A673 (cell line): ENCODE results near the gene IGF2R. TPM values are rescaled to one million over a fixed set of nuclear protein-coding genes. Genes with fewer than 3 reads are reported as not detected.

ENCODE experiments used
- BruUV-seq: library from RNA; stranded (reverse); fragments of 400-500 nt; replicated peaks from 2 replicates; lab custom pipeline; 2021; lab: Mats Ljungman, UMichigan
- CTCF ChIA-PET: fragments of 300-600 bp; sonication (Branson Sonifier 250); formaldehyde crosslinking; loops from one replicate; lab custom pipeline; 2022; ENCODE audit warnings: antibody characterized with exemption; lab: Charles Lee
- POLR2A ChIA-PET: fragments of 300-600 bp; sonication (Branson Sonifier 250); formaldehyde crosslinking; loops from one replicate; lab custom pipeline; 2022; ENCODE audit warnings: antibody characterized with exemption; ENCODE audit not compliant: low non-redundant PET; lab: Charles Lee
- DNase-seq: peaks from one replicate; pipeline ENCODE4 v3.0.0-alpha.2; 2015; ENCODE audit warnings: low spot score
- H3K27ac ChIP-seq: fragments of 200-600 bp; sonication (generic); 2 replicates; pipeline ENCODE4 v1.5.1; 2016; ENCODE audit warnings: mixed run types, low read depth, mild to moderate bottlenecking, mixed read lengths, antibody characterized with exemption, low read length; ENCODE audit not compliant: poor library complexity, severe bottlenecking
- H3K27me3 ChIP-seq: fragments of 200-600 bp; sonication (generic); replicated peaks from 2 replicates; pipeline ENCODE4 v1.6.1; 2017; ENCODE audit warnings: mixed run types, low read depth, mild to moderate bottlenecking, mixed read lengths, antibody characterized with exemption, low read length; ENCODE audit not compliant: insufficient read depth, poor library complexity
- H3K36me3 ChIP-seq: fragments of 200-600 bp; sonication (generic); 2 replicates; pipeline ENCODE4 v1.6.1; 2016; ENCODE audit warnings: mixed run types, mild to moderate bottlenecking, mixed read lengths, antibody characterized with exemption, low read length; ENCODE audit not compliant: insufficient read depth, poor library complexity, severe bottlenecking
- H3K4me1 ChIP-seq: fragments of 200-600 bp; sonication (generic); 2 replicates; pipeline ENCODE4 v1.6.1; 2017; ENCODE audit warnings: mixed run types, mild to moderate bottlenecking, mixed read lengths, antibody characterized with exemption, low read length; ENCODE audit not compliant: insufficient read depth, poor library complexity, severe bottlenecking
- H3K4me3 ChIP-seq: fragments of 200-600 bp; sonication (generic); 2 replicates; pipeline ENCODE4 v1.5.1; 2016; ENCODE audit warnings: low read depth, mixed run types, mild to moderate bottlenecking, mixed read lengths, low read length; ENCODE audit not compliant: poor library complexity, severe bottlenecking
- H3K9me3 ChIP-seq: fragments of 200-600 bp; sonication (generic); 2 replicates; pipeline ENCODE4 v1.6.1; 2016; ENCODE audit warnings: mixed run types, low read depth, mild to moderate bottlenecking, mixed read lengths, antibody characterized with exemption, low read length; ENCODE audit not compliant: poor library complexity, severe bottlenecking
- EZH2 ChIP-seq: fragments of 200-600 bp; sonication (generic); IDR thresholded peaks from 2 replicates; pipeline ENCODE4 v1.6.1; 2017; ENCODE audit warnings: borderline replicate concordance, low read depth, mild to moderate bottlenecking, mixed read lengths, antibody characterized with exemption, low read length; ENCODE audit not compliant: poor library complexity, severe bottlenecking
- intact Hi-C: fragments of 100-400 bp; cut with micrococcal nuclease; formaldehyde crosslinking; loops from one replicate; pipeline ENCODE4 v1.10.0; 2022; ENCODE audit not compliant: unreplicated experiment
- total RNA-seq: library from RNA; stranded (reverse); gene quantifications from 2 replicates; pipeline ENCODE4 v1.2.3, GENCODE V29; 2021
- TF ChIP-seq, protein P1 (sequence below): fragments of 300-800, 200-600 bp; sonication (generic); conservative IDR thresholded peaks from 2 replicates; pipeline ENCODE4 v1.5.1; 2017; ENCODE audit warnings: low read depth, mild to moderate bottlenecking, antibody characterized with exemption, low read length, moderate library complexity, mixed read lengths

IGF2R gene
- total RNA-seq, 1 experiment from 2014 or later: 67.4 TPM

DNA sequence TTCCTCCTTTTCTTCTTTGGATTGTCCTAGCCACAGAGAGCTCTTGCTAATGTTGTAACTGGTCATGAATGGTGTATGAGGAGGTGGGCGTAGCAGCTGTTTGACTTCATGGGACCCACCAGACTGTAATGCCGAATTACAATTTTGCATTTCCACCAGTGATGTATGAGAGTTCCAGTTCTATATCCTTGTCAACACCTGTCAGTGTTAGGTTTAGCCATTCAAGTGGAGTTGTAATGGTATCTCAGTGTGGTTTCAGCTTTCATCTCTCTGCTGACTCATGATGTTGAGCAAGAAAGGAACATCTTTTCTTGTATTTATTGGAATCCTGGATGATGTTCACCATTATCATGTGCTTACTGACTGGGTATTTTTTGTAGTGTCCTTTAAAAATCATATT is 5.1 kb downstream of the IGF2R start:
- TF ChIP-seq EZH2: no peak
- TF ChIP-seq, protein P1, sequence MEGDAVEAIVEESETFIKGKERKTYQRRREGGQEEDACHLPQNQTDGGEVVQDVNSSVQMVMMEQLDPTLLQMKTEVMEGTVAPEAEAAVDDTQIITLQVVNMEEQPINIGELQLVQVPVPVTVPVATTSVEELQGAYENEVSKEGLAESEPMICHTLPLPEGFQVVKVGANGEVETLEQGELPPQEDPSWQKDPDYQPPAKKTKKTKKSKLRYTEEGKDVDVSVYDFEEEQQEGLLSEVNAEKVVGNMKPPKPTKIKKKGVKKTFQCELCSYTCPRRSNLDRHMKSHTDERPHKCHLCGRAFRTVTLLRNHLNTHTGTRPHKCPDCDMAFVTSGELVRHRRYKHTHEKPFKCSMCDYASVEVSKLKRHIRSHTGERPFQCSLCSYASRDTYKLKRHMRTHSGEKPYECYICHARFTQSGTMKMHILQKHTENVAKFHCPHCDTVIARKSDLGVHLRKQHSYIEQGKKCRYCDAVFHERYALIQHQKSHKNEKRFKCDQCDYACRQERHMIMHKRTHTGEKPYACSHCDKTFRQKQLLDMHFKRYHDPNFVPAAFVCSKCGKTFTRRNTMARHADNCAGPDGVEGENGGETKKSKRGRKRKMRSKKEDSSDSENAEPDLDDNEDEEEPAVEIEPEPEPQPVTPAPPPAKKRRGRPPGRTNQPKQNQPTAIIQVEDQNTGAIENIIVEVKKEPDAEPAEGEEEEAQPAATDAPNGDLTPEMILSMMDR: no peak
- ChIA-PET POLR2A (no interaction called here), CTCF (no interaction called here)
- Histone ChIP-seq H3K27ac (no peak overlapping the region), H3K27me3 (no peaks in the 10 kb centered on the region), H3K36me3 (no peaks in the 10 kb centered on the region), H3K4me1 (peaks cover 72% of the 10 kb centered on the region), H3K4me3 (no peak overlapping the region), H3K9me3 (no peaks in the 10 kb centered on the region)
- intact Hi-C loops: no loop called here
- DNase-seq: peak; percentile 45
- no TSS peak for BruUV-seq

- H3K9me3 ChIP-seq: no peaks in the 10 kb centered on the region
- no peak overlapping the region for H3K4me3 ChIP-seq
- DNase-seq: no peak
- intact Hi-C loops: no loop called here
- POLR2A ChIA-PET: no interaction called here
- no peaks in the 10 kb centered on the region for H3K36me3 ChIP-seq
- H3K27ac ChIP-seq: no peak overlapping the region
- TF ChIP-seq, protein P1: no peak
- TF ChIP-seq EZH2: no peak
- BruUV-seq: no TSS peak
- CTCF ChIA-PET: no interaction called here
- peaks cover 79% of the 10 kb centered on the region for H3K4me1 ChIP-seq
- no peaks in the 10 kb centered on the region for H3K27me3 ChIP-seq
Measured at GRCh38 chr6:159974932-159975331, 6.0 kb downstream of the IGF2R start.

- ChIA-PET POLR2A (no interaction called here), CTCF (no interaction called here)
- H3K36me3 ChIP-seq: no peaks in the 10 kb centered on the region
- TF ChIP-seq EZH2: no peak
- H3K27me3 ChIP-seq: no peaks in the 10 kb centered on the region
- no peak for DNase-seq
- H3K9me3 ChIP-seq: no peaks in the 10 kb centered on the region
- peak overlapping the region; percentile 43 for H3K27ac ChIP-seq
- no TSS peak for BruUV-seq
- intact Hi-C loops: no loop called here
- H3K4me3 ChIP-seq: peak overlapping the region; percentile 15
- H3K4me1 ChIP-seq: peaks cover 65% of the 10 kb centered on the region
Measured at GRCh38 chr6:159976686-159977254, 7.9 kb downstream of the IGF2R start.
